Measurements from ENCODE around the gene HIVEP2. TPM values are rescaled to one million over a fixed set of nuclear protein-coding genes. Genes with fewer than 3 reads are reported as not detected.

Gene HIVEP2
- total RNA-seq, 1 experiment from 2014 or later, result 4.2 TPM

GRCh38 chr6:142765306-142765705, 179.7 kb downstream of the HIVEP2 start:
- Histone ChIP-seq H2BK120ac (ENCODE audit: low read depth, low read length, poor library complexity, severe bottlenecking) (no peak overlapping the region), H4K8ac (replicated peaks; ENCODE audit: insufficient read length, low read depth, low read length) (no peak overlapping the region), H4K5ac (ENCODE audit: insufficient read length, low read depth, low read length) (no peak overlapping the region), H2BK12ac (ENCODE audit: insufficient read length, low read depth, low read length) (no peak overlapping the region), H3K23me2 (ENCODE audit: insufficient read length, low read depth, low read length, poor library complexity, severe bottlenecking) (no peaks in the 10 kb centered on the region), H3K18ac (ENCODE audit: insufficient read length, low read depth, low read length) (no peak overlapping the region), H3K79me1 (ENCODE audit: insufficient read depth, low read depth, low read length, poor library complexity, severe bottlenecking) (no peaks in the 10 kb centered on the region), H3T11ph (ENCODE audit: low read length) (no peak overlapping the region), H3K56ac (ENCODE audit: insufficient read length, low read depth, low read length) (no peak overlapping the region), H3K14ac (ENCODE audit: insufficient read depth, low read length) (no peak overlapping the region), H4K91ac (ENCODE audit: insufficient read length, low read depth, low read length) (no peak overlapping the region), H2BK20ac (ENCODE audit: low read depth, low read length, poor library complexity, severe bottlenecking) (no peak overlapping the region), H2BK15ac (ENCODE audit: low read depth, low read length) (no peak overlapping the region), H2AFZ (ENCODE audit: low read length) (no peak overlapping the region), H3K9ac (ENCODE audit: extremely low read depth, insufficient read length, low read length) (no peak overlapping the region), H3K4me1 (ENCODE audit: insufficient read depth, low read length) (no peaks in the 10 kb centered on the region), H3K4ac (ENCODE audit: low read depth, low read length) (no peak overlapping the region), H3K9me3 (ENCODE audit: control insufficient read depth, low read depth, low read length) (no peaks in the 10 kb centered on the region), H2AK5ac (ENCODE audit: insufficient read length, low read length) (no peak overlapping the region), H3K27me3 (ENCODE audit: insufficient read depth, low read length) (no peaks in the 10 kb centered on the region), H3K79me2 (ENCODE audit: insufficient read depth, low read length) (no peaks in the 10 kb centered on the region), H3K4me2 (ENCODE audit: insufficient read depth, insufficient read length, low read length) (no peak overlapping the region), H2BK5ac (ENCODE audit: insufficient read length, low read length) (no peak overlapping the region), H3K27ac (ENCODE audit: insufficient read length, low read depth, low read length) (no peak overlapping the region), H4K20me1 (ENCODE audit: control insufficient read depth, insufficient read depth, insufficient read length) (no peaks in the 10 kb centered on the region), H3K23ac (ENCODE audit: insufficient read length, low read depth, low read length) (no peak overlapping the region)
- Mint-ChIP-seq H3K27ac (no peak overlapping the region), H3K4me3 (no peak overlapping the region), H3K9me3 (no peaks in the 10 kb centered on the region), H3K36me3 (ENCODE audit: insufficient read depth in 1 of 3, low read depth in 3 of 3) (peaks cover 0 to 17% (median 13%) of the 10 kb centered on the region in 3 experiments; a peak in 5 of 7 replicates), H3K4me1 (no peaks in the 10 kb centered on the region), H3K27me3 (ENCODE audit: low read depth) (no peaks in the 10 kb centered on the region)
- no peak for DNase-seq
- WGBS (ENCODE audit: extremely low coverage, insufficient read length, low lambda C conversion rate), result no CpG with 5 or more reads among the region's 1 CpG
- no peak for TF ChIP-seq CTCF (conservative IDR thresholded peaks at IDR 0.05)
